Measurements from ENCODE around the gene ARRDC3. TPM values are rescaled to one million over a fixed set of nuclear protein-coding genes. Genes with fewer than 3 reads are reported as not detected.

Gene ARRDC3
- total and polyA plus RNA-seq, 2 of the 8 experiments (the other 6 are each of a cell fraction or from before 2014, with no cell fraction given): 2.9 to 5.7 TPM

DNA sequence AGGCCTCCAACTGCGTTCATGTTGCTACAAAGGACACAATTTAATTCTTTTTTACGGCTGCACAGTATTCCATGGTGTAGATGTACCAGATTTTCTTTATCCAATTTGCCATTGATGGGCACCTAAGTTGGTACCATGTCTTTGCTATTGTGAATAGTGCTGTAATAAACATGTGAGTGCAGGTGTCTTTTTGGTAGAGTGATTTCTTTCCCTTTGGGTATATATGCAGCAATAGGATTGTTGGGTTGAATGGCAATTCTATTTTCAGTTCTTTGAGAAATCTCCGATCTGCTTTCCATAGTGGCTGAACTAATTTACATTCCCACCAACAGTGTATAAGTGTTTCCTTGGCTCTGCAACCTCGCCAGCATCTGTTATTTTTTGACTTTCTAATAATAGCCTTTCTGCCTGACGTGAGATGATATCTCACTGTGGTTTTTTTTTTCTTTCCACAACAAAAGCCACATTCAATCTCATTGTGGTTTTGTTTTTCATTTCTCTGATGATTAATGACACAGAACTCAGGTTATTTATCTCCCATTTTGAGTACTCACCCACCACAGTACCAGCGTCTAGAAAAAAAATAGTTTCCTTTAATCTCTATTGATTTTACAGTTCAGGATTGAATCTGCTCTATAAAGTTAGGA lies 21.9 kb downstream of the ARRDC3 start:
- Histone ChIP-seq H3K79me1 (ENCODE audit: low read depth, low read length) (no peaks in the 10 kb centered on the region), H4K91ac (replicated peaks; ENCODE audit: insufficient read length, low read length) (no peak overlapping the region), H3K23me2 (ENCODE audit: low read depth, low read length) (no peaks in the 10 kb centered on the region), H4K8ac (ENCODE audit: extremely low read depth, insufficient read depth, low read length) (no peak overlapping the region), H3K9me3 (ENCODE audit: insufficient read depth in 2 of 2, low read depth in 1 of 2, low read length in 1 of 2) (no peaks in the 10 kb centered on the region), H2BK12ac (ENCODE audit: low read depth, low read length) (no peak overlapping the region), H3K23ac (ENCODE audit: insufficient read length) (no peak overlapping the region), H2BK5ac (ENCODE audit: low read depth, low read length) (no peak overlapping the region), H3K27me3 (replicated peaks in 1 of 4; ENCODE audit: control insufficient read depth in 3 of 4, extremely low read depth in 1 of 4, insufficient read depth in 3 of 4, low read length in 3 of 4) (no peaks in the 10 kb centered on the region), H3K36me3 (ENCODE audit: control insufficient read depth in 2 of 4, insufficient read depth in 4 of 4, low read length in 3 of 4) (no peaks in the 10 kb centered on the region), H3K4me3 (ENCODE audit: extremely low read depth in 1 of 4, insufficient read depth in 2 of 4, low read depth in 3 of 4, low read length in 4 of 4) (no peak overlapping the region), H2AFZ (ENCODE audit: low read length) (no peak overlapping the region), H3K79me2 (ENCODE audit: control insufficient read depth in 1 of 2, insufficient read depth in 2 of 2, low read length in 2 of 2) (no peaks in the 10 kb centered on the region), H3K18ac (ENCODE audit: extremely low read depth, low read length) (no peak overlapping the region), H3K27ac (ENCODE audit: low read depth, low read length) (no peak overlapping the region), H4K5ac (ENCODE audit: insufficient read length, low read depth, low read length) (no peak overlapping the region), H3K14ac (ENCODE audit: insufficient read length) (no peak overlapping the region), H2BK120ac (replicated peaks; ENCODE audit: low read depth, low read length) (no peak overlapping the region), H3K4ac (replicated peaks; ENCODE audit: insufficient read length, low read depth, low read length) (no peak overlapping the region), H3K9ac (replicated peaks in 1 of 4; ENCODE audit: extremely low read depth in 1 of 4, low read depth in 3 of 4, low read length in 3 of 4) (no peak overlapping the region), H3K4me2 (ENCODE audit: insufficient read depth in 1 of 2, low read depth in 2 of 2, low read length in 2 of 2) (no peak overlapping the region), H2BK15ac (ENCODE audit: low read length) (no peak overlapping the region), H4K20me1 (replicated peaks in 1 of 2; ENCODE audit: control insufficient read depth in 1 of 2, insufficient read depth in 2 of 2, low read length in 2 of 2) (no peaks in the 10 kb centered on the region), H2AK5ac (ENCODE audit: low read depth, low read length) (no peak overlapping the region), H3K56ac (replicated peaks; ENCODE audit: insufficient read length, low read depth, low read length) (no peak overlapping the region), H2BK20ac (ENCODE audit: low read length) (no peak overlapping the region), H3K4me1 (replicated peaks in 1 of 4; ENCODE audit: control insufficient read depth in 3 of 4, insufficient read depth in 4 of 4, low read length in 3 of 4) (peaks cover 0 to 5% (median 1%) of the 10 kb centered on the region in 4 experiments; a peak in 2 of 7 replicates)
- POLR2A ChIA-PET (ENCODE audit: partially characterized antibody): no interaction called here
- 88% methylated on average over 6 of the region's 6 CpGs; no CpG with 5 or more reads in 1 of the 2 experiments for WGBS, 2 experiments (ENCODE audit: extremely low coverage in 1 of 2, insufficient coverage in 1 of 2, insufficient read length in 1 of 2, insufficient replicate concordance in 2 of 2, low coverage in 1 of 2, low lambda C conversion rate in 2 of 2, missing lambda C conversion rate in 1 of 2)
- DNase-seq (ENCODE audit: low read depth in 1 of 2, low spot score in 2 of 2) (no peak), FAIRE-seq (no peak)
- CTCF ChIA-PET (ENCODE audit: partially characterized antibody): interaction anchor here (1.0 kb wide), 1 partner anchor 428 kb away, joined by 4 read pairs; no protein-coding TSS in a partner anchor
- TF ChIP-seq SAP30 (IDR thresholded peaks at IDR 0.05; ENCODE audit: insufficient read depth, insufficient replicate concordance, low read length) (no peak), TAF7 (optimal IDR thresholded peaks at IDR 0.05; ENCODE audit: borderline replicate concordance, low read depth, low read length) (no peak), RBBP5 (IDR thresholded peaks at IDR 0.05; ENCODE audit: borderline replicate concordance, low read depth, low read length) (no peak)
- TF ChIP-seq, protein P1, sequence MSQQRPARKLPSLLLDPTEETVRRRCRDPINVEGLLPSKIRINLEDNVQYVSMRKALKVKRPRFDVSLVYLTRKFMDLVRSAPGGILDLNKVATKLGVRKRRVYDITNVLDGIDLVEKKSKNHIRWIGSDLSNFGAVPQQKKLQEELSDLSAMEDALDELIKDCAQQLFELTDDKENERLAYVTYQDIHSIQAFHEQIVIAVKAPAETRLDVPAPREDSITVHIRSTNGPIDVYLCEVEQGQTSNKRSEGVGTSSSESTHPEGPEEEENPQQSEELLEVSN (IDR thresholded peaks at IDR 0.05): no peak
